ENCODE data around the gene ADAR. TPM values are rescaled to one million over a fixed set of nuclear protein-coding genes. Genes with fewer than 3 reads are reported as not detected.

The ADAR gene
- total RNA-seq, 1 donor from 2014 or later = 121 TPM

- peaks cover 12% of the 10 kb centered on the region for H3K27me3 ChIP-seq (ENCODE audit: control insufficient read depth, insufficient read depth, low read length)
- no peak overlapping the region for H3K4me3 ChIP-seq (ENCODE audit: low read depth, low read length)
- TF ChIP-seq CTCF (IDR thresholded peaks at IDR 0.05; ENCODE audit: insufficient read depth, low read length, poor library complexity, severe bottlenecking) = peak; percentile 86
- no peak for DNase-seq (ENCODE audit: low read depth)
- peaks cover 3% of the 10 kb centered on the region for H3K36me3 ChIP-seq (ENCODE audit: control insufficient read depth, insufficient read depth, low read length)
These were observed 61.5 kb downstream of the ADAR start for GRCh38 chr1:154546264-154547063.

- Histone ChIP-seq H3K27me3 (ENCODE audit: control insufficient read depth, insufficient read depth, low read length) (peaks cover 35% of the 10 kb centered on the region), H3K4me3 (ENCODE audit: low read depth, low read length) (no peak overlapping the region), H3K36me3 (ENCODE audit: control insufficient read depth, insufficient read depth, low read length) (no peaks in the 10 kb centered on the region)
- DNase-seq (ENCODE audit: low read depth) = no peak
- no peak for TF ChIP-seq CTCF (IDR thresholded peaks at IDR 0.05; ENCODE audit: insufficient read depth, low read length, poor library complexity, severe bottlenecking)
These were observed 66.8 kb downstream of the ADAR start for GRCh38 chr1:154541231-154541630.

- no peak for TF ChIP-seq CTCF (IDR thresholded peaks at IDR 0.05; ENCODE audit: insufficient read depth, low read length, poor library complexity, severe bottlenecking)
- peaks cover 35% of the 10 kb centered on the region for H3K27me3 ChIP-seq (ENCODE audit: control insufficient read depth, insufficient read depth, low read length)
- no peak for DNase-seq (ENCODE audit: low read depth)
- no peak overlapping the region for H3K4me3 ChIP-seq (ENCODE audit: low read depth, low read length)
- no peaks in the 10 kb centered on the region for H3K36me3 ChIP-seq (ENCODE audit: control insufficient read depth, insufficient read depth, low read length)
These were observed 68.2 kb downstream of the ADAR start for GRCh38 chr1:154539486-154540483.

- TF ChIP-seq CTCF (IDR thresholded peaks at IDR 0.05; ENCODE audit: insufficient read depth, low read length, poor library complexity, severe bottlenecking) = no peak
- Histone ChIP-seq H3K4me3 (ENCODE audit: low read depth, low read length) (no peak overlapping the region), H3K27me3 (ENCODE audit: control insufficient read depth, insufficient read depth, low read length) (peaks cover 24% of the 10 kb centered on the region), H3K36me3 (ENCODE audit: control insufficient read depth, insufficient read depth, low read length) (no peaks in the 10 kb centered on the region)
- DNase-seq (ENCODE audit: low read depth) = no peak
These were observed 71.4 kb downstream of the ADAR start for GRCh38 chr1:154536570-154536969.

- DNase-seq (ENCODE audit: low read depth) = no peak
- peak; percentile 69 for TF ChIP-seq CTCF (IDR thresholded peaks at IDR 0.05; ENCODE audit: insufficient read depth, low read length, poor library complexity, severe bottlenecking)
- H3K36me3 ChIP-seq (ENCODE audit: control insufficient read depth, insufficient read depth, low read length) = no peaks in the 10 kb centered on the region
These were observed 73.8 kb downstream of the ADAR start for GRCh38 chr1:154533952-154534844.

More at GRCh38 chr1:154533952-154534844, 73.8 kb downstream of the ADAR start:
- peaks cover 15% of the 10 kb centered on the region for H3K27me3 ChIP-seq (ENCODE audit: control insufficient read depth, insufficient read depth, low read length)
- H3K4me3 ChIP-seq (ENCODE audit: low read depth, low read length) = no peak overlapping the region

All from kidney epithelial cell (primary cell).